T-helper 17 cell (primary cell): ENCODE measurements around the gene TGFBR3L. TPM values are rescaled to one million over a fixed set of nuclear protein-coding genes. Genes with fewer than 3 reads are reported as not detected.
A peak's percentile ranks its signal among the peaks of the same experiment; 100 is the strongest.

Source experiments
- ATAC-seq: fragments of 150-1000 bp; cut with Tn5 transposase; 2 replicates; pipeline ENCODE4 v1.10.0; 2021; ENCODE audit warnings: mild to moderate bottlenecking, moderate library complexity
- DNase-seq, 3 donors: peaks; one replicate each; pipeline versions ENCODE4 v3.0.0 to v3.0.0-alpha.2; 2020 to 2021
- H3K9me3 ChIP-seq: one replicate; pipeline ENCODE4 v1.7.0; 2013; ENCODE audit warnings: low read length, mild to moderate bottlenecking; ENCODE audit not compliant: control insufficient read depth, poor library complexity, severe bottlenecking
- H3K27ac Mint-ChIP-seq: one replicate; pipeline ENCODE4 v1.8.0; 2022; ENCODE audit warnings: mild to moderate bottlenecking, moderate library complexity, mixed read lengths
- H3K27me3 Mint-ChIP-seq: one replicate; pipeline ENCODE4 v1.8.0; 2022; ENCODE audit warnings: mixed read lengths
- H3K36me3 Mint-ChIP-seq: one replicate; pipeline ENCODE4 v1.8.0; 2022; ENCODE audit warnings: low read depth, mixed read lengths
- H3K4me1 Mint-ChIP-seq: one replicate; pipeline ENCODE4 v1.8.0; 2022; ENCODE audit warnings: mild to moderate bottlenecking, mixed read lengths
- H3K4me3 Mint-ChIP-seq: one replicate; pipeline ENCODE4 v1.8.0; 2022; ENCODE audit warnings: mild to moderate bottlenecking, moderate library complexity, mixed read lengths
- total RNA-seq, 4 donors: library from RNA in 2 of 4; stranded (reverse) in 2 of 4; gene quantifications; one replicate each; pipeline ENCODE4 v1.2.3 and lab custom pipeline; 2022 to 2026

The TGFBR3L gene
- total RNA-seq, 2 donors from 2014 or later = 1.4 to 1.7 TPM

DNA sequence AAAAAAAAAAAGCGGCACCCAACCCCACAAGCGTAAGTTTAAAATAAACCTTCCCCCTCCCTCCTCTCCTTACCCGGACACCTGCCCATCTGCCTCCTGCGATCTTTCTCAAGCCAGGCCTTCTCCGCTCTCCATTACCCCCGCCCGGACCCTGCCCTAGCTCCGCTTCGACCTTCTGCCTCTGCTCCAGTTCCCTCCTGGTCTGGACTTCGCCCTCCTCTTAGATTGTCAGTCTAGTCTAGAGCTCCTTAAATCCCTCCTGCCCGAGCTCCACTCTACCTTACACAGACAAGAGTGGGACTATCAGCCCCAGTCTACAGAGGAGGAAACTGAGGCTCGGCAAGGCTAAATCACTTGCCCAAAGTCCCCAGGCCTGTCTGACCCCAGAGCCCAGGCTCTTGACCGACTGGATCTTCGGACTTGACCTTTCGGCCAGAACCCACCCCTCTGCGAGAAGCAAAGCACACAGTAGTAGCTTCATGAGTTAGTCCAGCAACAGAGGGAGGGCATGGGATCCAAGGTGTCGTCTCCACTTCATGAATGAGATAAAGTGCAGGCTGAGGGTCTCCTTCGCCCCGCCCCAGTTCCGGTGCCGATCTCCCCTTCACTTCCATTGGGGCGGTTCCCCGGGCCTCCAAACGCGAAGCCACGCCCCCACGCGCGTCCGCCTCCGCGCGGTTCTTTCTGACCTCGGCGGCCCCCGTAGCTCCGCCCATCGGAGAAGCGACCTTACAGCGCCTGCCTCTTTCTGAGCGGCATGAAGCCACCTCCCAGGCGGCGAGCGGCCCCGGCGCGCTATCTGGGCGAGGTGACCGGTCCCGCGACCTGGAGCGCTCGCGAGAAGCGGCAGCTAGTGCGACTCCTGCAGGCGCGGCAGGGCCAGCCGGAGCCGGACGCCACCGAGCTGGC, 5.2 kb downstream of the TGFBR3L start, which contains the start of gene SNAPC2:
SNAPC2 (plus strand) TSS at position 729 of the 909 bp plus-strand sequence; CDS start at position 758, 29 bp downstream.
- ATAC-seq (peak; percentile 71), DNase-seq (peak; percentile 93 to 95 (median 94))
- Mint-ChIP-seq H3K4me3 (peak within 1 kb of the TSS; percentile 95), H3K36me3 (peaks cover 2% of the 10 kb centered on the region), H3K27me3 (peaks cover 10% of the 10 kb centered on the region), H3K4me1 (peaks cover 24% of the 10 kb centered on the region), H3K27ac (peak within 1 kb of the TSS; percentile 71)
- no peaks in the 10 kb centered on the region for H3K9me3 ChIP-seq

DNA sequence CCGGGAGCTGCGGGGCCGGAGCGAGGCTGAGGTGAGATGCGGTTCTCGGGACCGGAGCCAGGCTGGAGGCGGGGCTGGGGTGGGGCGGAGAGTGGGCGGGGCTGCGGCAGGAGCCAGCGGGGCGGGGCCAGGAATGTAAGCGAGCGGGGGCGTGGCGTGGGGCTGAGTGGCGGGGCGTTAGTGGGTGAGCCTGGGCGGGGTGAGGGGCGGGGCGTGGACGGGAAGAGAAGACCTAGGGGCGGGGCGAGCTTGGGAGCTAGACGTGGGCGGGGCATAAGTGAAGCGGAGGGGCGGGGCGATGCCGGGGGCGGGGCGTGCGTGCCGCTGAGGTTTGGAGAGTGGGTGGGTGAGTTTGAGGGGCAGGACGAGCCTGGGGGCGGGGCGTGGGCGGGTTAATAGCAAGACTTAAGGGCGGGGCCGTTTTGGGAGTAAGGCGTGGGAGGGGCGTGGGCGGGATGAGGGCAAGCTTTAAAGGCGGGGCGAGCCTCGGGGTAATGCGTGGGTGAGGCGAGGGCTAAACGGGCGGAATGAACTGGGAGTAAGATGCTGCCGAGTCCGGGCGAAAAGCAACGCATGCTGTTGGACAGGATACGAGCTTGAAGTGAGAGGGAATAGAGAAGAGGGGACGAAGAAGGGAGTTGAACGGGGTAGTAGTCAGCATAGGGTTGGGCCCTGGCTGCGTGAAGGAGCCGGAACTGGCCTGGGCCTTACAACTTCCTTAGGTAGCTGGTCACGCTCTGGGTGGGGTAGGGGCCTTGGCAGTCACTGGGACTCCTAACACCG, 6.1 kb downstream of the TGFBR3L start:
- ATAC-seq (peak; percentile 76), DNase-seq (peak; percentile 97 to 100 (median 100))
- no peaks in the 10 kb centered on the region for H3K9me3 ChIP-seq
- Mint-ChIP-seq H3K27ac (peak overlapping the region; percentile 71), H3K27me3 (peaks cover 5% of the 10 kb centered on the region), H3K4me3 (peak overlapping the region; percentile 95), H3K4me1 (peaks cover 24% of the 10 kb centered on the region), H3K36me3 (peaks cover 2% of the 10 kb centered on the region)

DNA sequence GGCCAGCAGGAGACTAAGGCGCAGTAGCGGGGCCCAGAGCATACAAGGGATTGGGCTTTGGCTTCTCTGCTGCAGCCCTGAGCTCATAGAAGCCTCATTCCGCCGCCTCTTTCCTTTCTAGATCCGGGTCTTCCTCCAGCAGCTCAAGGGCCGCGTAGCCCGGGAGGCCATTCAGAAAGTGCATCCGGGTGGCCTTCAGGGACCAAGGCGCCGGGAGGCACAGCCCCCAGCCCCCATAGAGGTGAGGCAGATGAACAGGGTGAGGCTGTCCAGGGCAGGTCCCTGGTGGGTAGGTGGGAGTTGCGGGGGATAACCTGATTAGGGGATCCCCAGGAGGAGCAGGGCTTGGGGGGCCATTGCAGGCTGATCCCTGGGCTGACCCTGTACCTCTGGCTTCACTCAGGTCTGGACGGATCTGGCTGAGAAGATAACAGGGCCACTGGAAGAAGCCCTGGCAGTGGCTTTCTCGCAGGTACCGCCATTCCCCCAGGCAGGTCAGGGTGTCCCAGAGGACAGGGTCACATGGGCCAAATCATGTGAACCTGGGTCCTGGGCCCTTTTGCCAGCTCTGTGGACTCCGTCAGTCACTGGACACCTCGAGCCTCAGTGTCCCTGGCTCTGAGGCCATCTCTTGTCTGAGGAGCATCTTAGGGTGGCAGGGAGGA, 6.8 kb downstream of the TGFBR3L start:
- Mint-ChIP-seq H3K4me1 (peaks cover 24% of the 10 kb centered on the region), H3K27ac (peak overlapping the region; percentile 71), H3K4me3 (peak overlapping the region; percentile 95), H3K27me3 (peaks cover 4% of the 10 kb centered on the region), H3K36me3 (peaks cover 2% of the 10 kb centered on the region)
- DNase-seq (no peak), ATAC-seq (no peak)
- no peaks in the 10 kb centered on the region for H3K9me3 ChIP-seq

DNA sequence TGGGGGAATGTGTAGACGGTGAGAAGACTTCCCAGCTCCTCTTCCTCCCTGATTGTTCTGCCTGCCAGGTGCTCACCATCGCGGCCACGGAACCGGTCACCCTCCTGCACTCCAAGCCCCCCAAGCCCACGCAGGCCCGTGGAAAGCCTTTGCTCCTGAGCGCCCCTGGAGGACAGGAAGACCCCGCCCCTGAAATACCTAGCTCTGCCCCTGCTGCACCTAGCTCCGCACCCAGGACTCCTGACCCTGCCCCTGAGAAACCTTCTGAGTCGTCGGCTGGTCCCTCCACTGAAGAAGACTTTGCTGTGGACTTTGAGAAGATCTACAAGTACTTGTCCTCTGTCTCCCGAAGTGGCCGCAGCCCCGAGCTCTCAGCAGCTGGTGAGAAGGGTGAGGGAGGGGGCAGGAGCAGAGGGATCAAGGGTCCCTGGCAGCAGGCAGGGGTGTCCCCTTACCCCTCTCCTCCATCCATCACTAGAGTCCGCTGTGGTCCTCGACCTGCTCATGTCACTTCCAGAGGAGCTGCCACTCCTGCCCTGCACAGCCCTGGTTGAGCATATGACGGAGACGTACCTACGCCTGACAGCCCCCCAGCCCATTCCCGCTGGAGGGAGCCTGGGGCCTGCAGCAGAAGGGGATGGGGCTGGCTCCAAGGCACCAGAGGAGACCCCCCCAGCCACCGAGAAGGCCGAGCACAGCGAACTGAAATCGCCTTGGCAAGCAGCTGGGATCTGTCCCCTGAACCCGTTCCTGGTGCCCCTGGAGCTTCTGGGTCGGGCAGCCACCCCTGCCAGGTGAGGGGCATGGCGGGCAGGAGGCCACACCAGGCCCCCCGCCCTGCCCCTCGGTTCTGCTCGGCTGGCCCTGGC, 7.6 kb downstream of the TGFBR3L start:
- Mint-ChIP-seq H3K27me3 (peaks cover 4% of the 10 kb centered on the region), H3K36me3 (peaks cover 2% of the 10 kb centered on the region), H3K27ac (no peak overlapping the region), H3K4me1 (peaks cover 24% of the 10 kb centered on the region), H3K4me3 (no peak overlapping the region)
- DNase-seq (no peak), ATAC-seq (no peak)
- H3K9me3 ChIP-seq = no peaks in the 10 kb centered on the region

DNA sequence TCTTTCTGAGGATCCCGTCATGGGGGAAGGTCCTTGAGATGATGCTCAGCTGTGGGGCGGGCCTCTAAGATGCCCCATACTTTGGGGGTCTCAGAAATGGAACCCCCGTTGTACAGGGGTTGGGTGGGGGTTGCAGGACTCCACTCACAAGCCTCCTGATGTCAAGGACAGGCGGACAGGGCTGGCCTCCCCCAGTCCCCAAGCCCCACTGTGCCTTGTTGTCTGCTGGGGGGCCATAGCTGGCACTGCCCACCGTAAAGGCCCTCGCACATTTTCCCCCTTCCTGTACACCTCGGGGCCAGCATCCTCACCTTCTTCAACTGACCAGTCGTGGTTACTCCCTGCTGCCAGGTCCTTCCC, 8.2 kb downstream of the TGFBR3L start:
- peaks cover 4% of the 10 kb centered on the region for H3K27me3 Mint-ChIP-seq
- no peaks in the 10 kb centered on the region for H3K9me3 ChIP-seq
- peaks cover 2% of the 10 kb centered on the region for H3K36me3 Mint-ChIP-seq
- peak overlapping the region; percentile 45 for H3K4me3 Mint-ChIP-seq
- DNase-seq (no peak), ATAC-seq (no peak)
- no peak overlapping the region for H3K27ac Mint-ChIP-seq
- peaks cover 24% of the 10 kb centered on the region for H3K4me1 Mint-ChIP-seq

DNA sequence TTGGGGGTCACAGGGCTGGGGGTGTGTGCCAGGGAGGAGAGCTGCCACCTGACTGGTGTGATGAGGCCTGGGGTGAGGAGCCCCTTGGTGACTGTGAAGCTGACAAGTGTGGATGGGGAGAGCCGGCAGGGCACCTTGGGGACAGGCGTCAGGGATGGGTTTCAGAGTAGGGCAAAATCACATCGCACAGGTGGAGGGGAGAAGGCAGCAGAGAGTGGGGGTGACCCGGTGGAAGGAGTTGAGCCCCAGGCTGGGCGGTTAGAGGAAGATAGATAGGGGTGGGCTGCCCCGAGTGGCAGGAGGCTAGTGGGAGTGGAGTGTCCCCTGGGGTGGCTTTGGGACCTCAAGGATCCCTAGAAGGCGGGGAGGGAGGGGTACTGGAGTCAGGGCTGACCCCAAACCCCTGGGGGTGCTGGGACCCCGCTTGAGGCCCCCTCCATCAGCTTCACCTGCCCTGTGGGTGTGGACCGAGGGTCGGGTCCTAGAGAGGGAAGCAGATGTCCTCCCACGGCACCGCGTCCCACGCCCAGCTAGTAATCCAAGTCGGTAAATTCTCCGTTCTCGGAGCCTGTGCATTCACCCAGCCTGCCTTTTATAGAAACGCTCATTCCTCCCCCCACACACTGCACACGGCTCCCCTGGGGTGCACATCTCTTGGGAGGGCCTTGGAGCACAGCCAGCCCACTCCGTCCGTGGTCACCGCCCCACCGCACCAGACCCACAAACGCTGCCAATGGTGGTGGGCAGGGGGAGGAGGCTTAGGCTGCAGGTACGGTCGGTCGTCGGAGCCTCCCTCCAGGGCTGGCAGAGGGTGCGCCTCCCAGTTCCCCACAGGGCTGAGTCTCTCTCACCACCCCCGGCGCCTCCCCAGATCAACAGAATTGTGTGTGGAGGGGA, 8.9 kb downstream of the TGFBR3L start:
- Mint-ChIP-seq H3K4me1 (peaks cover 24% of the 10 kb centered on the region), H3K27ac (no peak overlapping the region), H3K4me3 (peak overlapping the region; percentile 50), H3K27me3 (peaks cover 4% of the 10 kb centered on the region), H3K36me3 (peaks cover 2% of the 10 kb centered on the region)
- DNase-seq (no peak), ATAC-seq (no peak)
- H3K9me3 ChIP-seq = no peaks in the 10 kb centered on the region

DNA sequence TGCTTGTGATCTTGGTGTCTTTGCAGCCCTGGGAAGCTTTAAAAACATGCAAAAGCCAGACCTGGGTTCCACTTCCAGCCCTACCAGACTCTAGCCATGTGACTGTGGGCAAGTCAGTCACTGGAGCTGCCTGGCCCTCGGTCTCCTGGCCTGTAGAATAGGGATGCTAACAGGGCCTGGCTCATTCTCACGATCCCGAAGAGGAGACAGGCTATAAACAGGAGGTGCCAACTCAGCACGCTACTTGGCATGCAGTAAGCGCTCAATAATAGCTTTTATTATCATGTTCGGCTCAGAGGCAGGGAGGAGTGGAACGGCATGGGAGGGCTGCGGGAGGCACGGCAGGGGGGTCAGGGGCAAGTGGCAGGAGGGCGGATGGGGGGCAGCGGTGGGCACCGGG, 9.6 kb downstream of the TGFBR3L start:
- ATAC-seq (no peak), DNase-seq (no peak)
- H3K4me1 Mint-ChIP-seq = peaks cover 28% of the 10 kb centered on the region
- H3K27me3 Mint-ChIP-seq = peaks cover 4% of the 10 kb centered on the region
- H3K36me3 Mint-ChIP-seq = peaks cover 2% of the 10 kb centered on the region
- H3K4me3 Mint-ChIP-seq = peak overlapping the region; percentile 79
- H3K9me3 ChIP-seq = no peaks in the 10 kb centered on the region
- no peak overlapping the region for H3K27ac Mint-ChIP-seq

DNA sequence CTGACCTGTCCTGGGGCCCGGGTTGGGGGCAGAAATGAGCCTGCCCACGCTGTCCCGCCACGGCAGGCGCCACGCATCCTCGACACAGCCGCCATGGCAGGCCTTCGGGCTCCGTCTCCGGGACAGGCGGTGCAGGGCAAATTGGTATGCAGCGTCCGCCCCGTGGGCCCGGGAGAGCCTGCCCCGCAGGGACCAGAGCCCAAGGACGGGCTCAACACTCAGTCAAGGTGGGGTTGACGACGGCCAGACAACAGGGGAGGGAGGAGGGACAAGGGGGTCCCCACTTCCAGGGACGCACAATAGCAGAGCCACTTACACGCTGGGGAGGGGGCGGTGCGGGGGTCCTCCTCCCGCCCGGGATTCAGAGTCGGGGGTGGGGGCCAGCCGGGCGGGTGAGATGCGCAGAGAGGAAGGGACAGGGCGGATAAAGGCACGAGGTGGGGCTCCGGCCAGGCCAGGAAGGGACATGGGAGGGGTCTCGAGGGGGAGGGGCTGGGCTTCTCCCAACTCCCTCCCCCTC, 10.1 kb downstream of the TGFBR3L start:
- no peaks in the 10 kb centered on the region for H3K9me3 ChIP-seq
- ATAC-seq (no peak), DNase-seq (no peak)
- H3K27ac Mint-ChIP-seq = peak overlapping the region; percentile 29
- peaks cover 27% of the 10 kb centered on the region for H3K4me1 Mint-ChIP-seq
- H3K36me3 Mint-ChIP-seq = peaks cover 1% of the 10 kb centered on the region
- H3K4me3 Mint-ChIP-seq = peak overlapping the region; percentile 79
- H3K27me3 Mint-ChIP-seq = peaks cover 4% of the 10 kb centered on the region

DNA sequence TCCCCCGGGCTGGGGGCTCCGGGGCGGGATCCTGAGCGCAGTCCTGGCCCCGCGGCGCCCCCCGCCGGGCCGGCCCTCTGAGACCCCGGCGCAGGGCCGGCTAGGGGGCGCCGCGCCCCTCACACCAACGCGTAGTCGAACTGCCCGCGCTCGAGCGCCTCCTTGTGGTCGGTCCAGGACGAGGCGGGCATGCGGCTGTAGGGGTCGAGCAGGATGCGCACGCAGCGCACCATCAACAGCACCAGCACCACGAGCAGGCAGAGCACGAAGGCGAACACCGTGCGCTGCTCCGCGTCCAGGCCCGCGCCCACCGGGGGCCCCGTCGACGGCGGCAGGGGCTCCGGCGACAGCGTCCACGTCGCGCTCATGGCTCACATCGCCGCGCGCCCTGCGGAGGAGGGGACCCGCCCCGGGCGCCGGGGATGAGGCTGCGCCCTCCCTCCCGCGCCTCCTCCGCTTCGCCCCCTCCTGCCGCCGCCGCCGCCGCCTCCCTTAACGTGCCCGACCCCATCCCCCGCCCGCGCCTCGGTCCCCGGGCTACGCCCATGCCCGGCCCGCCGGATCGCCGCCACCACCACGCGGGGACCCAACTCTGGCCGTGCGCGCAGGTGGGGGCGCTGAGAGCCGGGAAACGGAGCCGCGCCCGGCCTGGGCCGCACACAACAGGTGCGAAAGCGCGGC, 10.7 kb downstream of the TGFBR3L start:
- H3K27ac Mint-ChIP-seq = peak overlapping the region; percentile 29
- DNase-seq = peak; percentile 64 to 73 (median 67)
- H3K27me3 Mint-ChIP-seq = no peaks in the 10 kb centered on the region
- H3K4me3 Mint-ChIP-seq = peak overlapping the region; percentile 88
- H3K36me3 Mint-ChIP-seq = no peaks in the 10 kb centered on the region
- peaks cover 22% of the 10 kb centered on the region for H3K4me1 Mint-ChIP-seq
- ATAC-seq = peak; percentile 19
- no peaks in the 10 kb centered on the region for H3K9me3 ChIP-seq

DNA sequence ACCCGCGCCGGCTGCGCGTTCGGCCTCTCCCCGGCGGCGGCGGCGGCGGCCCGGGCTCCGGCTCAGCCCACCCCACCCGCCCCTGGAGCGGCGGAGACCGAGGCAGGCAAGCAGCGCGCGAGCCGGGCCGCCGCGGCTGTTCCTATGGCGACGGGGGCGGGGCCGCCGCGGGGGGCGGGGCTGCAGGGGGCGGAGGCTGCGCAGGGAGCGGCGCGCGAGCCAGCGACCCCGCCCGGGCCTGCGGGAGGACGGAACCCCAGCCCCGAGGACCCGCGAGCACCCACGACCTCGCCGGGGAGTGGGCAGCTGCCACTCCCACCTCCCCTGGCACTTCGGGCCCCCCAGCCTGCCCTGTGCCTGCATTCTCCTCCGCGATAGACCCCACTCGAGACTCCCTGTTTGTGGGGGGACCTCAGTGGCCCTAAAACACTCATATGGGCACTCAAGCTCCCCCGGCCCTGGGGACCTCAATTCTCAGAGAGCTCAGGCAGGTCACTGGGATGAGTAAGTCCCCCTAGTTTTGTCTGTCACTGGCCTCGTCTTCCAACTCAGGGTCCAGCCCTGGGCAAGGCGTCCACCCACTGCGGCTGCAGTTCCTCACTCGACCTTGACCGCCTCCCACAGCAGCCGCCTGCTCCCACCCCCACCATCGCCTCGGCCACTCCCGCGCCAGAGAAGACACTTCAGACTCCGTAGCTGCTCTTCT, 11.5 kb downstream of the TGFBR3L start, which contains the start of gene CTXN1:
CTXN1 (minus strand) TSS at position 115 of the 706 bp plus-strand sequence. CDS start 597 bp downstream, outside the sequence.
- peak within 1 kb of the TSS; percentile 88 for H3K4me3 Mint-ChIP-seq
- ATAC-seq (peak; percentile 64), DNase-seq (peak; percentile 78 to 83 (median 82))
- no peaks in the 10 kb centered on the region for H3K36me3 Mint-ChIP-seq
- H3K27ac Mint-ChIP-seq = peak within 1 kb of the TSS; percentile 37
- H3K4me1 Mint-ChIP-seq = peaks cover 19% of the 10 kb centered on the region
- no peaks in the 10 kb centered on the region for H3K27me3 Mint-ChIP-seq
- no peaks in the 10 kb centered on the region for H3K9me3 ChIP-seq
